Caco-2 (cell line): ENCODE data around the gene NWD2. TPM values are rescaled to one million over a fixed set of nuclear protein-coding genes. Genes with fewer than 3 reads are reported as not detected.

Source experiments
- BruUV-seq: library from RNA; stranded (reverse); fragments of 400-500 nt; replicated peaks from 2 replicates; lab custom pipeline; 2021; lab: Mats Ljungman, UMichigan
- CTCF ChIA-PET: fragments of 300-600 bp; sonication (Branson Sonifier 250); formaldehyde crosslinking; loops from one replicate; lab custom pipeline; 2022; ENCODE audit warnings: antibody characterized with exemption; lab: Charles Lee
- POLR2A ChIA-PET: fragments of 300-600 bp; sonication (Branson Sonifier 250); formaldehyde crosslinking; loops from one replicate; lab custom pipeline; 2022; ENCODE audit warnings: antibody characterized with exemption; lab: Charles Lee
- DNase-seq, 2 experiments: peaks; one replicate each; pipeline versions ENCODE4 v3.0.0 to v3.0.0-alpha.2; 2020 to 2022
- H3K27me3 ChIP-seq: replicated peaks from 2 replicates; pipeline ENCODE4 v1.6.0; 2011; ENCODE audit warnings: low read length; ENCODE audit not compliant: control insufficient read depth, insufficient read depth
- H3K36me3 ChIP-seq: 2 replicates; pipeline ENCODE4 v1.5.1; 2011; ENCODE audit warnings: low read length; ENCODE audit not compliant: control insufficient read depth, insufficient read depth
- H3K4me1 ChIP-seq: fragments of 250-450 bp; sonication (Bioruptor Pico); 2 replicates; pipeline ENCODE4 v1.5.1; 2020; ENCODE audit warnings: mild to moderate bottlenecking
- H3K4me3 ChIP-seq: 2 replicates; pipeline ENCODE4 v1.5.1; 2011; ENCODE audit warnings: low read depth, mild to moderate bottlenecking, control low read depth, low read length
- H3K9me3 ChIP-seq: fragments of 250-450 bp; sonication (Bioruptor Pico); 2 replicates; pipeline ENCODE4 v1.5.1; 2020; ENCODE audit warnings: mild to moderate bottlenecking, moderate library complexity
- H3K27ac Mint-ChIP-seq: one replicate; pipeline ENCODE4 v1.8.0; 2022; ENCODE audit warnings: mixed read lengths; ENCODE audit not compliant: unreplicated experiment
- H3K27me3 Mint-ChIP-seq: one replicate; pipeline ENCODE4 v1.8.0; 2022; ENCODE audit warnings: mixed read lengths; ENCODE audit not compliant: insufficient read depth, unreplicated experiment
- H3K36me3 Mint-ChIP-seq: one replicate; pipeline ENCODE4 v1.8.0; 2022; ENCODE audit warnings: mild to moderate bottlenecking, mixed read lengths; ENCODE audit not compliant: insufficient read depth, unreplicated experiment
- H3K4me1 Mint-ChIP-seq: one replicate; pipeline ENCODE4 v1.8.0; 2022; ENCODE audit warnings: low read depth, mixed read lengths; ENCODE audit not compliant: unreplicated experiment
- H3K4me3 Mint-ChIP-seq: one replicate; pipeline ENCODE4 v1.8.0; 2022; ENCODE audit warnings: mild to moderate bottlenecking, moderate library complexity, mixed read lengths; ENCODE audit not compliant: unreplicated experiment
- H3K9me3 Mint-ChIP-seq: one replicate; pipeline ENCODE4 v1.8.0; 2022; ENCODE audit warnings: mixed read lengths; ENCODE audit not compliant: unreplicated experiment
- CTCF ChIP-seq, 2 experiments: fragments of 200-600 bp in 1 of 2; IDR thresholded peaks; 1 replicate in 1 of 2; 2 replicates in 1 of 2; pipeline versions ENCODE4 v1.5.1 to v1.8.0; 2011 to 2022; ENCODE audit warnings: antibody characterized with exemption in 1 of 2, control low read depth in 1 of 2, inconsistent platforms in 1 of 2, low read depth in 1 of 2, low read length in 1 of 2, mild to moderate bottlenecking in 1 of 2, moderate library complexity in 1 of 2; ENCODE audit not compliant: insufficient read depth in 1 of 2, severe bottlenecking in 1 of 2, unreplicated experiment in 1 of 2
- intact Hi-C: fragments of 100-400 bp; cut with micrococcal nuclease; formaldehyde crosslinking; loops from one replicate; pipeline ENCODE4 v1.10.0; 2022; ENCODE audit not compliant: unreplicated experiment
- total RNA-seq: library from RNA; stranded (reverse); gene quantifications from 2 replicates; pipeline ENCODE4 v1.2.3, GENCODE V29; 2022

The NWD2 gene
- total RNA-seq, 1 experiment from 2014 or later = not detected

- Histone ChIP-seq H3K4me3 (no peak overlapping the region), H3K27me3 (no peaks in the 10 kb centered on the region), H3K36me3 (no peaks in the 10 kb centered on the region), H3K9me3 (no peaks in the 10 kb centered on the region), H3K4me1 (no peaks in the 10 kb centered on the region)
- CTCF ChIA-PET = no interaction called here
- Mint-ChIP-seq H3K9me3 (no peaks in the 10 kb centered on the region), H3K27ac (no peak overlapping the region), H3K27me3 (peaks cover 22% of the 10 kb centered on the region), H3K36me3 (no peaks in the 10 kb centered on the region), H3K4me1 (no peaks in the 10 kb centered on the region), H3K4me3 (no peak overlapping the region)
- DNase-seq = no peak
- no peak for TF ChIP-seq CTCF (IDR thresholded peaks at IDR 0.05; ENCODE audit: insufficient read depth in 1 of 2, low read depth in 1 of 2, low read length in 1 of 2, severe bottlenecking in 1 of 2, unreplicated experiment in 1 of 2)
- intact Hi-C loops = no loop called here
- POLR2A ChIA-PET = no interaction called here
- BruUV-seq = no TSS peak
Observed at GRCh38 chr4:37268319-37268718, 23.8 kb downstream of the NWD2 start.

GRCh38 chr4:37279121-37279520, 34.6 kb downstream of the NWD2 start:
- H3K9me3 Mint-ChIP-seq = no peaks in the 10 kb centered on the region
- no peaks in the 10 kb centered on the region for H3K36me3 ChIP-seq
- no peak overlapping the region for H3K4me3 Mint-ChIP-seq
- no peaks in the 10 kb centered on the region for H3K27me3 ChIP-seq
- H3K4me3 ChIP-seq = no peak overlapping the region
- ChIA-PET CTCF (no interaction called here), POLR2A (no interaction called here)
- no peak overlapping the region for H3K27ac Mint-ChIP-seq
- no peaks in the 10 kb centered on the region for H3K4me1 ChIP-seq
- no peaks in the 10 kb centered on the region for H3K36me3 Mint-ChIP-seq
- TF ChIP-seq CTCF (IDR thresholded peaks at IDR 0.05; ENCODE audit: insufficient read depth in 1 of 2, low read depth in 1 of 2, low read length in 1 of 2, severe bottlenecking in 1 of 2, unreplicated experiment in 1 of 2) = no peak
- no peaks in the 10 kb centered on the region for H3K4me1 Mint-ChIP-seq
- intact Hi-C loops = no loop called here
- H3K27me3 Mint-ChIP-seq = peaks cover 5% of the 10 kb centered on the region
- H3K9me3 ChIP-seq = no peaks in the 10 kb centered on the region
- no TSS peak for BruUV-seq
- no peak for DNase-seq

GRCh38 chr4:37279894-37280592, 35.5 kb downstream of the NWD2 start:
- intact Hi-C loops = no loop called here
- BruUV-seq = no TSS peak
- no peaks in the 10 kb centered on the region for H3K27me3 ChIP-seq
- no peaks in the 10 kb centered on the region for H3K9me3 ChIP-seq
- no peak overlapping the region for H3K4me3 ChIP-seq
- TF ChIP-seq CTCF (IDR thresholded peaks at IDR 0.05; ENCODE audit: insufficient read depth in 1 of 2, low read depth in 1 of 2, low read length in 1 of 2, severe bottlenecking in 1 of 2, unreplicated experiment in 1 of 2) = no peak
- H3K27me3 Mint-ChIP-seq = peaks cover 8% of the 10 kb centered on the region
- no peaks in the 10 kb centered on the region for H3K9me3 Mint-ChIP-seq
- no peak overlapping the region for H3K4me3 Mint-ChIP-seq
- no peak for DNase-seq
- H3K27ac Mint-ChIP-seq = no peak overlapping the region
- ChIA-PET POLR2A (no interaction called here), CTCF (no interaction called here)
- H3K4me1 ChIP-seq = no peaks in the 10 kb centered on the region
- no peaks in the 10 kb centered on the region for H3K36me3 Mint-ChIP-seq
- no peaks in the 10 kb centered on the region for H3K4me1 Mint-ChIP-seq
- no peaks in the 10 kb centered on the region for H3K36me3 ChIP-seq
